ENCODE results near the gene RAB10.
"Not testable (repeated sequence)": the region's sequence is repeated elsewhere in the genome, so short reads cannot be mapped to it uniquely, and the experiment has no call there.

The RAB10 gene

DNA sequence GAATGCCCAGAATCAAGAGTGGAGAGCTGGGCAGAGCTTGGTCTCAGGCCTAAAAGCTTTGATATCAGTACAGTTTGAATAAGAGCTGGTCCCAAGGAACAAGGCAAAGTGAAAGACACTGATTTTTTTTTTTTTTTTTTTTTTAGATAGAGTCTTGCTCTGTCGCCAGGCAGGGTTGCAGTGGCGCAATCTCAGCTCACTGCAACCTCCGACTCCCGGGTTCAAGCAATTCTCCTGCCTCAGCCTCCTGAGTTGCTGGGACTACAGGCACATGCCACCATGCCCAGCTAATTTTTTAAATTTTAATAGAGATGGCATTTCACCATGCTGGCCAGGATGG is 17.2 kb upstream of the RAB10 start:
- not testable (repeated sequence) for FAIRE-seq

GRCh38 chr2:26017464-26018183 is 16.3 kb upstream of the RAB10 start:
- FAIRE-seq, result no peak

GRCh38 chr2:26018184-26019055 is 15.5 kb upstream of the RAB10 start:
- FAIRE-seq, result no peak

GRCh38 chr2:26020231-26020640 is 13.6 kb upstream of the RAB10 start:
- FAIRE-seq, result no peak

- FAIRE-seq, result no peak
Measured at GRCh38 chr2:26024260-26024659, 9.6 kb upstream of the RAB10 start.

GRCh38 chr2:26025509-26025908 is 8.4 kb upstream of the RAB10 start:
- no peak for FAIRE-seq

DNA sequence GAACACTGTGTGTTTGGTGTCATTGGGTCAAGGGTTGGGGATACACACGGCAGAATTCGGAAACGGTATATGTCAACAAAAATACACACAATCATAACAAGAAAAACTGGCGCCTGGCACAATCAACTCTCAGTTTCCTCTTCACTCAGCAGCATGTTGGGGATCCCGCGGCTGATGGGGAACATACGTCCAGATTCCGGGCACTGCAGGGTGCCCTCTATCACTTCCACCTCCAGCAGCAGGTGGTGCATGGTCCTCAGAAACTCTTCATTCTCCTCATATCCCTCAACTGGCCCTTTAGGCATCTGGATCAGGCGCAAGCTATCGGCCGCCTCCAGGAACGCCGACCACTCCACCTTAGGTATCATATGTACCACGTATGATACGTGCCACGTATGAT is 5.8 kb upstream of the RAB10 start:
- FAIRE-seq, result not testable (repeated sequence)

DNA sequence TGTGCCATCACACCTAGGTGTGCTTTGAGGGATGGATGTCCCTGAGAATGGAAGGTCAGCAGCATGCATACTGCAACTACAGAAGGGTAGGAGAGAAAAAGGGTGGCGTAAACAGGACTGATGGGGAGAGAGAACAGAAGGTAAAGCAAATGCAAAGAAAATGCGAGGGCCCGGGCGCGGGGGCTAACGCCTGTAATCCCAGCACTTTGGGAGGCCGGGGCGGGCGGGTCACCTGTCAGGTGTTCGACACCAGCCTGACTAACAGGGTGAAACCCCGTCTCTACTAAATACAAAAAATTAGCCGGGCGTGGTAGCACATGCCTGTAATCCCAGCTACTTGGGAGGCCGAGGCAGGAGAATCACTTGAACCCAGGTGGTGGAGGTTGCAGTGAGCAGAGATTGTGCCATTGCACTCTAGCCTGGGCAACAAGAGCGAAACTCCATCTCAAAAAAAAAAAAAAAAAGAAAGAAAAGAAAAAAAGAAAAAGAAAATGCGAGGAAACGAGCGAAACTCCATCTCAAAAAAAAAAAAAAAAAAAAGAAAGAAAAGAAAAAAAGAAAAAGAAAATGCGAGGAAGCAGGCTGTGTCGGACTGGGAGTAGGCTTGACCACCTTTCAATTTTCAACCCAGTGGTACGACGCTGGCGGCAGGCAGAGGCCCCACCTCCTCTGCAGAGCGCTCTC is 1.2 kb upstream of the RAB10 start:
- FAIRE-seq, result not testable (repeated sequence)

- no peak for FAIRE-seq
Measured at GRCh38 chr2:26033270-26033817, 540 bp upstream of the RAB10 start.

- FAIRE-seq, result no peak
Measured at GRCh38 chr2:26034637-26034992, 731 bp downstream of the RAB10 start.

- no peak for FAIRE-seq
Measured at GRCh38 chr2:26035090-26035743, 1.3 kb downstream of the RAB10 start.

GRCh38 chr2:26039603-26040323 is 5.9 kb downstream of the RAB10 start:
- FAIRE-seq, result no peak

GRCh38 chr2:26043109-26043508 is 9.2 kb downstream of the RAB10 start:
- no peak for FAIRE-seq

GRCh38 chr2:26043862-26044696 is 10.2 kb downstream of the RAB10 start:
- FAIRE-seq, result no peak

DNA sequence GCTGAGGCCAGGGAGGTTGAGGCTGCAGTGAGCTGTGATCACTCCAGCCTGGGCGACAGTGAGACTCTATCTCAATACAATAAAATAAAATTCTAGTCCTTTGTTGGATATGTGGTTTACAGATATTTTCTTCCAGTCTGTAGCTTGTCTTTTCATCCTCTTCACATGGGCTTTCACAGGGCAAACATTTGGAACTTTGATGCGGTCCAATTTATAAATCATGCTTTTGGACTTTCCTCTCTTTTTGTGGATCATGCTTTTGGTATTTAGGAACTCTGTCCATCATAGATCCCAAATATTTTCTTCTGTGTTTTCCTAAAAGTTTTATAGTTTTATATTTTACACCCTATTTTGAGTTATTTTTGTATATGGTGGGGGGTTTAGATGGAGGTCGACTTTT is 14.9 kb downstream of the RAB10 start:
- FAIRE-seq, result no peak

DNA sequence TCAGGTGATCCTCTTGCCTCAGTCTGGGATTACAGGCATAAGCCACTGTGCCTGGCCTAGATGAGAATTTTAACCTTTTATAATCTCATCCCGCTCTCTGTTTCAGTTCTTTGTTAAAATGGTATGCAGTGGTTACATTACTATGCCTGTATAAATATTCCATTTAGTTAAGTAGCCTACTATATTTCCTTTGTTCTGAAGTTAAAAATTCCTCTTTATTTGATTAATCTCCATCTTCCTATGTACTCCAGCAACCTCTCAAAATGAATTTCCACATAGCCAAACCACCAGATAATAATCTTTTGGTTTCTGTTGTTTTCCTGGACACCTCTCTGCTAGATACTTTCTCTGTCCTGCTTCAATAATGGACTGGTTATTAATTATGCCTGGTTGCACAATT is 15.8 kb downstream of the RAB10 start:
- FAIRE-seq, result no peak

DNA sequence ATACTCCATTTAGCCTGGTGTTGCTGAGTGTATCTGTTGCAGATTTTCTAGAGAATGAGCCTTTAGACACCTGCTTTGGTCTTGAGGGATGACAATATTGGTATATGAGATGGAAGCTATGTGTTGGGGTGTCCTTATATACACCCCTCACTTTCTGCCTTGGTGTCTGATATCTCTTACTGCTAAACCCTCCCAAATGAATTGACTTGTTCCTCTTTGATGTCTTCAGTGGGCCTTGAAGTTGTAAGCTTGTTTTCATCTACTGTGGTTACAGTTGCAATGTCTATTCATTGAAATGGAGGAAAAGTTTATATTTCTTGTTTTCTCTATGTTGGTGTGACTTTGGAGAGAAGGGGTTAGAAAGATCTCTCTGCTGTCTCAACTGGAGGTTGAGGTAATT is 18.9 kb downstream of the RAB10 start:
- no peak for FAIRE-seq

GRCh38 chr2:26054598-26055348 is 20.9 kb downstream of the RAB10 start:
- FAIRE-seq, result no peak

DNA sequence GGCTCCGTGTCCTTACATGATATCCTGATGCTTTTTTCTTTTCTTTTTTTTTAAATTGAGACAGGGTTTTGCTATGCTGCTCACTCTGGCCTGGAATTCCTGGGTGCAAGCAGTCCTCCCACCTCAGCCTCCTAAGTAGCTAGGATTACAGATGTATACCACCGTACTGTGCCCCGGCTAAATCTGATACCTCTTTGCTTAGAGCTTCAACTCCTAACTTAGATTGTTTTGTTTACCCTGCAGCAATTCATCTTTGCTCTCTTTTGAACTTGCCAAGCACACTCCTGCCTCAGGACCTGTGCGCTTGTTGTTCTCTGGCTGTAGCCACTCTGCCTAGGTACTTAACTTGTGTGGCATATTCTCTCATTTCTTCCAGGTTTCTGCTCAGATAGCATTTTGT is 24.5 kb downstream of the RAB10 start:
- no peak for FAIRE-seq

DNA sequence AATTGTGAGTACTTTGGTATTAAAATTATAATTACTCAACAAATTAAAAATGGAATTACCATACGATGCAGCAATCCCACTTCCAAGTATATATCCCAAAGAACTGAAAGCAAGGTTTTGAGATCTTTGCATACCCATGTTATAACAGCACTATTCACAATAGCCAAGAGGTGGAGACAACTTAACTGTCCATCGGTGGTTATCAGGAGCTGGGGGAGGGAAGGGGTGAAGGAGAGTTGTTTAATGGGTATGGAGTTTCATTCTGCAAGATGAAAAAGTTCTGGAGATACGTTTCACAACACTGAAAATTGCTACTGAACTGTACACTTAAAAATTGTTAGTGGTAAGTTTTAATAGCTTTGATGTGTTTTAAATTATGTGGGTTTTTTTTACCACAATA is 25.7 kb downstream of the RAB10 start:
- no peak for FAIRE-seq

GRCh38 chr2:26061539-26061938 is 27.7 kb downstream of the RAB10 start:
- no peak for FAIRE-seq
